Measurements from ENCODE around the gene TTC17. TPM values are rescaled to one million over a fixed set of nuclear protein-coding genes. Genes with fewer than 3 reads are reported as not detected.
"Not testable (repeated sequence)": the region's sequence is repeated elsewhere in the genome, so short reads cannot be mapped to it uniquely, and the experiment has no call there.

Gene TTC17
- total RNA-seq, 1 donor from 2014 or later = 108 TPM

DNA sequence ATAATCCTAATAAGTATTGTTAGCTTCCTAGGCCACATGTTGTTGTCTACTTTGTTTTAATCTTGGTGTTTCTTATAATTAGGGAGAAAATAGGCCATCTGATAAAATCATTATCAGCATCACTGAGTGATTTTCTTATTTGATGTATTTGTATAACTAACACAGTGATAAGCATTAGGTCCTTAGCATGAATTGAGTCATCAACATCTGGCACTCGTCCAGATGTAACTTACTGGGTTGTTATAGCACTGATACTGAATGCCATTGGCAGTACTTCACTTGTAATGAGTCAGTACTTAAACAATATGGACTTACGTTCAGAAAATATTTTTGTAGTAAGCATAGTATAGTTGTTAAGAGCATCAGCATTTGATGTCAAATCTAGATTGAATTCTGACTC is 30.7 kb upstream of the TTC17 start:
- H3K9me3 Mint-ChIP-seq (ENCODE audit: low read depth) = no peaks in the 10 kb centered on the region
- no peaks in the 10 kb centered on the region for H3K27me3 Mint-ChIP-seq
- no peak overlapping the region for H3K4me3 Mint-ChIP-seq (ENCODE audit: low read depth)
- H3K36me3 Mint-ChIP-seq (ENCODE audit: insufficient read depth) = peaks cover 38% of the 10 kb centered on the region
- no peaks in the 10 kb centered on the region for H3K4me1 Mint-ChIP-seq (ENCODE audit: low read depth)
- H3K27ac Mint-ChIP-seq = no peak overlapping the region
- no peak for DNase-seq (ENCODE audit: low spot score, unreplicated experiment)
- TF ChIP-seq, protein P1, sequence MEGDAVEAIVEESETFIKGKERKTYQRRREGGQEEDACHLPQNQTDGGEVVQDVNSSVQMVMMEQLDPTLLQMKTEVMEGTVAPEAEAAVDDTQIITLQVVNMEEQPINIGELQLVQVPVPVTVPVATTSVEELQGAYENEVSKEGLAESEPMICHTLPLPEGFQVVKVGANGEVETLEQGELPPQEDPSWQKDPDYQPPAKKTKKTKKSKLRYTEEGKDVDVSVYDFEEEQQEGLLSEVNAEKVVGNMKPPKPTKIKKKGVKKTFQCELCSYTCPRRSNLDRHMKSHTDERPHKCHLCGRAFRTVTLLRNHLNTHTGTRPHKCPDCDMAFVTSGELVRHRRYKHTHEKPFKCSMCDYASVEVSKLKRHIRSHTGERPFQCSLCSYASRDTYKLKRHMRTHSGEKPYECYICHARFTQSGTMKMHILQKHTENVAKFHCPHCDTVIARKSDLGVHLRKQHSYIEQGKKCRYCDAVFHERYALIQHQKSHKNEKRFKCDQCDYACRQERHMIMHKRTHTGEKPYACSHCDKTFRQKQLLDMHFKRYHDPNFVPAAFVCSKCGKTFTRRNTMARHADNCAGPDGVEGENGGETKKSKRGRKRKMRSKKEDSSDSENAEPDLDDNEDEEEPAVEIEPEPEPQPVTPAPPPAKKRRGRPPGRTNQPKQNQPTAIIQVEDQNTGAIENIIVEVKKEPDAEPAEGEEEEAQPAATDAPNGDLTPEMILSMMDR (IDR thresholded peaks at IDR 0.05; ENCODE audit: unreplicated experiment) = no peak

DNA sequence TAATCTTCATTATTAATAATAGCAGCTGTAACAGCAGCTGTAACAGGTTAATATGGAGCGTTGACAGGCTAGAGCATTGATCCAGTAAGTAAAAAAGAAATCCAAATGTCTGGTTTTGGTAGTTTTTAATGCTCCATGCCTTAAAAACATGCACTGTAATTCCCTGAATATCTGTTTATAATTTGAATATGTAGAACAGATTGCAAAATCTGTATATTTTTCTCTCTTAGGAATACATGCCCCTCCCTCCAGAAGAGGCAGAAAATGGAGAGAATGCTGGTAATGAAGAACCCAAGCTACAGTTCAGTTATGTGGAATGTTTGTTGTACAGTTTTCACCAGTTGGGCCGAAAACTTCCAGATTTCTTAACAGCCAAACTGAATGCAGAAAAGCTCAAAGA is 30.2 kb upstream of the TTC17 start:
- no peak overlapping the region for H3K27ac Mint-ChIP-seq
- no peaks in the 10 kb centered on the region for H3K27me3 Mint-ChIP-seq
- peaks cover 33% of the 10 kb centered on the region for H3K36me3 Mint-ChIP-seq (ENCODE audit: insufficient read depth)

DNA sequence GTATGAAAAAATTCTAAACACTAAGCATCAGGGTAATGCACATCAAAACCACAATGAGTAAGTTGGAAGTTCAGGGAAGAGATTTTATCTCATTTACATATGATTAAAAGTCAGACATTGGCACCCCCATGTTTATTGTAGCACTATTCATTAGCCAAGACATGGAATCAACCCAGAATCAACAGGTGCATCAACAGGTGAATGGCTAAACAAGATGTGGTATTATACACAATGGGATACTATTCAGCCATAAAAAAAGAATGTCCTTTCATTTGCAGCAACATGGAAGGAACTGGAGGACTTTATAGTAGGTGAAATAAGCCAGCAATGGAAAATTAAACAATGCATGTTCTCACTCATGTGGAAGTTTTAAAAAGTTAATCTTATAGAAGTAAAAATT is 17.6 kb upstream of the TTC17 start:
- TF ChIP-seq, protein P1 (IDR thresholded peaks at IDR 0.05; ENCODE audit: unreplicated experiment) = no peak
- H3K27ac Mint-ChIP-seq = no peak overlapping the region
- no peaks in the 10 kb centered on the region for H3K4me1 Mint-ChIP-seq (ENCODE audit: low read depth)
- H3K27me3 Mint-ChIP-seq = no peaks in the 10 kb centered on the region
- H3K9me3 Mint-ChIP-seq (ENCODE audit: low read depth) = peaks cover 3% of the 10 kb centered on the region
- DNase-seq (ENCODE audit: low spot score, unreplicated experiment) = no peak
- H3K4me3 Mint-ChIP-seq (ENCODE audit: low read depth) = no peak overlapping the region
- H3K36me3 Mint-ChIP-seq (ENCODE audit: insufficient read depth) = peaks cover 44% of the 10 kb centered on the region

More for the DNA sequence above, 30.2 kb upstream of the TTC17 start:
- no peaks in the 10 kb centered on the region for H3K4me1 Mint-ChIP-seq (ENCODE audit: low read depth)
- TF ChIP-seq, protein P1 (IDR thresholded peaks at IDR 0.05; ENCODE audit: unreplicated experiment) = no peak
- no peaks in the 10 kb centered on the region for H3K9me3 Mint-ChIP-seq (ENCODE audit: low read depth)
- DNase-seq (ENCODE audit: low spot score, unreplicated experiment) = no peak
- H3K4me3 Mint-ChIP-seq (ENCODE audit: low read depth) = no peak overlapping the region

DNA sequence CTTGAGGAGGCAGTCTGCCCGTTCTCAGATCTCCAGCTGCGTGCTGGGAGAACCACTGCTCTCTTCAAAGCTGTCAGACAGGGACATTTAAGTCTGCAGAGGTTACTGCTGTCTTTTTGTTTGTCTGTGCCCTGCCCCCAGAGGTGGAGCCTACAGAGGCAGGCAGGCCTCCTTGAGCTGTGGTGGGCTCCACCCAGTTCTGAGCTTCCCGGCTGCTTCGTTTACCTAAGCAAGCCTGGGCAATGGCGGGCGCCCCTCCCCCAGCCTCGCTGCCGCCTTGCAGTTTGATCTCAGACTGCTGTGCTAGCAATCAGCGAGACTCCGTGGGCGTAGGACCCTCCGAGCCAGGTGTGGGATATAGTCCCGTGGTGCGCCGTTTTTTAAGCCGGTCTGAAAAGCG is 7.3 kb upstream of the TTC17 start:
- not testable (repeated sequence) for DNase-seq (ENCODE audit: low spot score, unreplicated experiment); H3K9me3 Mint-ChIP-seq (ENCODE audit: low read depth); H3K27ac Mint-ChIP-seq; H3K36me3 Mint-ChIP-seq (ENCODE audit: insufficient read depth); H3K4me1 Mint-ChIP-seq (ENCODE audit: low read depth); H3K27me3 Mint-ChIP-seq
- H3K4me3 Mint-ChIP-seq (ENCODE audit: low read depth) = peak overlapping the region; percentile 67

DNA sequence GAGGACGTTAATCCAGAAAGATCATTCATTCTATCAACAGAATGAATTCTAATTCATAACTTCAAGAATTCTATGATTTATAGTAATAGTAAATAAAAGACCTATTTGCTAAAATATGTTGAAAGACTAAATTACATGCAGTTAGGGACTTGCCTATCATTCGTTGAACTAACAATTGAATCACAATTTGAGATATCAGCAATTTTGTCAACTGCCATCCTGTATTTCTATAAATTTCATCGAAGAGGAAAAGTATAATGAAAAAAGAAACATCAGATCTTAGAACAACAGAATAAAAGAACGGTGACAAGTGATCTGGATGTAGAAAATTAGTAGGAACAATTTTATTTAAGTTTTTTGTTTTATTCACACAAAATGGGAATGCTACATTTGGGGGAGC is 4.4 kb upstream of the TTC17 start:
- Mint-ChIP-seq H3K27ac (no peak overlapping the region), H3K36me3 (ENCODE audit: insufficient read depth) (peaks cover 3% of the 10 kb centered on the region), H3K27me3 (peaks cover 3% of the 10 kb centered on the region), H3K4me3 (ENCODE audit: low read depth) (no peak overlapping the region), H3K9me3 (ENCODE audit: low read depth) (peaks cover 4% of the 10 kb centered on the region), H3K4me1 (ENCODE audit: low read depth) (peaks cover 9% of the 10 kb centered on the region)
- no peak for DNase-seq (ENCODE audit: low spot score, unreplicated experiment)
- TF ChIP-seq, protein P1 (IDR thresholded peaks at IDR 0.05; ENCODE audit: unreplicated experiment) = no peak

DNA sequence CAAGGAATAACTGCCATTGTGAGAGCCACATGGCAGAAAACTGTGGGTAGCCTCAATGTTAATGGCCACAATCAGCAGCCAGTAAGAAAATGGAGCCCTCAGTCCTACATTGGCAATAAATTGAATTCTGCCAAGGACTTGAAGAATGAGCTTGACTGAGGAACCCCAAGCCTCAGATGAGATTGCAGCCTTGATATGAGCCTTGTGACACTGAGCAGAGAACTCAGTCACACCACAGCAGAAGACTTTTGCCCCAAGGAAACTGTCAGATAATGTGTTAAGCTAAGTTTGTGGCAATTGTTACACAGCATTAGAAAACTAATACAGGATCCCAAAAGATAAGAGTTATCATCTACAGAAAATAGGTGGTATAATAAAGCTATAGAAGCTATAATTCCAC is 2.4 kb upstream of the TTC17 start:
- H3K4me3 Mint-ChIP-seq (ENCODE audit: low read depth) = no peak overlapping the region
- H3K36me3 Mint-ChIP-seq (ENCODE audit: insufficient read depth) = peaks cover 3% of the 10 kb centered on the region
- DNase-seq (ENCODE audit: low spot score, unreplicated experiment) = no peak
- no peak overlapping the region for H3K27ac Mint-ChIP-seq
- peaks cover 4% of the 10 kb centered on the region for H3K9me3 Mint-ChIP-seq (ENCODE audit: low read depth)
- peaks cover 23% of the 10 kb centered on the region for H3K4me1 Mint-ChIP-seq (ENCODE audit: low read depth)
- TF ChIP-seq, protein P1 (IDR thresholded peaks at IDR 0.05; ENCODE audit: unreplicated experiment) = no peak
- peaks cover 3% of the 10 kb centered on the region for H3K27me3 Mint-ChIP-seq

Data from progenitor cell of endocrine pancreas (in vitro differentiated cells).